HS-27A (cell line): ENCODE data around the gene ZDHHC9.
"Not testable (repeated sequence)": the region's sequence is repeated elsewhere in the genome, so short reads cannot be mapped to it uniquely, and the experiment has no call there.

Source experiments
- DNase-seq: peaks from one replicate; pipeline ENCODE4 v3.0.0-alpha.2; 2012; ENCODE audit warnings: low read depth, missing footprints

Gene ZDHHC9

GRCh38 chrX:129843459-129844306, at the start of gene ZDHHC9:
Gene ZDHHC9 (minus strand): TSS chrX:129843886. CDS start chrX:129841945, 1,941 bp downstream.
- peak; percentile 60 for DNase-seq

- DNase-seq, result no peak
Observed at GRCh38 chrX:129877401-129877800, 33.7 kb upstream of the ZDHHC9 start.

GRCh38 chrX:129876771-129877305, 33.2 kb upstream of the ZDHHC9 start:
- no peak for DNase-seq

GRCh38 chrX:129875669-129876068, 32.0 kb upstream of the ZDHHC9 start:
- DNase-seq, result no peak

- DNase-seq, result no peak
Observed at GRCh38 chrX:129872524-129872923, 28.8 kb upstream of the ZDHHC9 start.

- DNase-seq, result not testable (repeated sequence)
Observed at GRCh38 chrX:129866321-129866720, 22.6 kb upstream of the ZDHHC9 start.

- not testable (repeated sequence) for DNase-seq
Observed at GRCh38 chrX:129859134-129859533, 15.4 kb upstream of the ZDHHC9 start.

- not testable (repeated sequence) for DNase-seq
Observed at GRCh38 chrX:129851825-129852224, 8.1 kb upstream of the ZDHHC9 start.

- no peak for DNase-seq
Observed at GRCh38 chrX:129846716-129847115, 3.0 kb upstream of the ZDHHC9 start.

GRCh38 chrX:129845616-129846190, 2.0 kb upstream of the ZDHHC9 start:
- no peak for DNase-seq

GRCh38 chrX:129843209-129843458, 552 bp downstream of the ZDHHC9 start:
- DNase-seq, result no peak

GRCh38 chrX:129842510-129843208, 1.0 kb downstream of the ZDHHC9 start:
- no peak for DNase-seq

- DNase-seq, result no peak
Observed at GRCh38 chrX:129840344-129840743, 3.3 kb downstream of the ZDHHC9 start.

GRCh38 chrX:129836827-129837226, 6.9 kb downstream of the ZDHHC9 start:
- no peak for DNase-seq

- DNase-seq, result no peak
Observed at GRCh38 chrX:129833153-129833990, 10.3 kb downstream of the ZDHHC9 start.

GRCh38 chrX:129831091-129831885, 12.4 kb downstream of the ZDHHC9 start:
- DNase-seq, result no peak

- DNase-seq, result no peak
Observed at GRCh38 chrX:129830494-129830893, 13.2 kb downstream of the ZDHHC9 start.

GRCh38 chrX:129825746-129826505, 17.8 kb downstream of the ZDHHC9 start:
- DNase-seq, result no peak

- no peak for DNase-seq
Observed at GRCh38 chrX:129824620-129825019, 19.1 kb downstream of the ZDHHC9 start.

GRCh38 chrX:129823522-129823921, 20.2 kb downstream of the ZDHHC9 start:
- DNase-seq, result no peak
